Coronary artery (tissue), 2 donors: ENCODE results near the gene CMTM7.

ENCODE experiments used
- DNase-seq: peaks from one replicate; pipeline ENCODE4 v3.0.0-alpha.2; 2017; ENCODE audit warnings: low spot score
- H3K27ac ChIP-seq, 2 donors: fragments of 200-600 bp; sonication (generic); one replicate each; pipeline ENCODE4 v1.5.1; 2016 to 2019
- H3K4me3 ChIP-seq: fragments of 200-600 bp; sonication (generic); 2 replicates; pipeline ENCODE4 v1.5.1; 2016; ENCODE audit warnings: mild to moderate bottlenecking, moderate library complexity
- CTCF ChIP-seq: fragments of 200-600 bp; sonication (generic); IDR thresholded peaks from one replicate; pipeline ENCODE4 v1.5.1; 2019; ENCODE audit warnings: antibody characterized with exemption

Gene CMTM7

GRCh38 chr3:32502946-32503286, 111.3 kb downstream of the CMTM7 start:
- DNase-seq = no peak
- no peak for TF ChIP-seq CTCF
- Histone ChIP-seq H3K4me3 (peak overlapping the region; percentile 96), H3K27ac (peak overlapping the region; percentile 82 to 99)
